H1 (cell line): ENCODE data around the gene INPP4B. TPM values are rescaled to one million over a fixed set of nuclear protein-coding genes. Genes with fewer than 3 reads are reported as not detected.

Experiments used
- CTCF ChIP-seq, 3 experiments: IDR thresholded peaks; 1 replicate in 2 of 3; 2 replicates in 1 of 3; pipeline versions ENCODE4 v1.5.1 to v1.6.1; 2011; ENCODE audit warnings: low read length in 3 of 3, mild to moderate bottlenecking in 3 of 3, inconsistent platforms in 2 of 3, low read depth in 1 of 3, moderate library complexity in 1 of 3; ENCODE audit not compliant: insufficient read depth in 1 of 3; ENCODE audit errors: control extremely low read depth in 1 of 3
- PHF8 ChIP-seq: fragments of 200-600 bp; sonication (generic); conservative IDR thresholded peaks from 2 replicates; pipeline ENCODE4 v1.7.1; 2012; ENCODE audit warnings: low read depth, mild to moderate bottlenecking, inconsistent platforms, low read length, moderate library complexity
- polyA plus RNA-seq, 7 experiments: library from polyadenylated mRNA; depleted of rRNA in 3 of 7; stranded (reverse) in 5 of 7; unstranded in 2 of 7; fragments of >200 nt in 5 of 7; fragments of 200-250 nt in 2 of 7; gene quantifications; 1 replicate in 5 of 7; 2 replicates in 1 of 7; 4 replicates in 1 of 7; pipeline versions ENCODE4 v1.2.1 to v1.2.3, GENCODE V29; 2011 to 2013; ENCODE audit warnings: missing spikeins in 2 of 7, mixed read lengths in 2 of 7
- total RNA-seq: library from RNA; stranded (reverse); fragmentation: NEBNext Ultra II Directional; extraction: Animal tissue kit (Norgen Biotek cat#: 25700); gene quantifications from 2 replicates; pipeline ENCODE4 v1.2.1, GENCODE V29; 2021

Gene INPP4B
- total and polyA plus RNA-seq, 2 of the 8 experiments (the other 6 are each of a cell fraction or from before 2014, with no cell fraction given), result 0.11 to 0.54 TPM

- TF ChIP-seq PHF8, result no peak
- TF ChIP-seq CTCF (IDR thresholded peaks at IDR 0.05; ENCODE audit: control extremely low read depth in 1 of 3, insufficient read depth in 1 of 3, low read depth in 1 of 3, low read length in 3 of 3), result no peak
These were observed 745.2 kb downstream of the INPP4B start (continued) for GRCh38 chr4:142100941-142101340.
